ENCODE data around the gene CTNNBIP1.
"Not testable (repeated sequence)": the region's sequence is repeated elsewhere in the genome, so short reads cannot be mapped to it uniquely, and the experiment has no call there.

CTNNBIP1 gene

GRCh38 chr1:9833632-9834031 lies 76.4 kb downstream of the CTNNBIP1 start:
- no peak for DNase-seq (ENCODE audit: low read depth in 2 of 2)

- DNase-seq (ENCODE audit: low read depth in 2 of 2) = no peak
These were observed 82.4 kb downstream of the CTNNBIP1 start for GRCh38 chr1:9827558-9828185.

GRCh38 chr1:9826616-9827015 lies 83.5 kb downstream of the CTNNBIP1 start:
- no peak for DNase-seq (ENCODE audit: low read depth in 2 of 2)

GRCh38 chr1:9826087-9826486 lies 84.0 kb downstream of the CTNNBIP1 start:
- DNase-seq (ENCODE audit: low read depth in 2 of 2) = no peak

- DNase-seq (ENCODE audit: low read depth in 2 of 2) = peak in 1 of 2 donors; percentile 28
These were observed 84.7 kb downstream of the CTNNBIP1 start for GRCh38 chr1:9825093-9826074.

- no peak for DNase-seq (ENCODE audit: low read depth in 2 of 2)
These were observed 85.4 kb downstream of the CTNNBIP1 start for GRCh38 chr1:9824702-9825089.

- DNase-seq (ENCODE audit: low read depth in 2 of 2) = peak; percentile 74 to 87
These were observed 85.9 kb downstream of the CTNNBIP1 start, which contains the start of gene CLSTN1 for GRCh38 chr1:9823943-9824701. Gene CLSTN1, minus strand, starts transcription at chr1:9823965. Its CDS starts 232 bp downstream, at chr1:9823733.

- no peak for DNase-seq (ENCODE audit: low read depth in 2 of 2)
These were observed 86.5 kb downstream of the CTNNBIP1 start for GRCh38 chr1:9823693-9823942.

- no peak for DNase-seq (ENCODE audit: low read depth in 2 of 2)
These were observed 87.0 kb downstream of the CTNNBIP1 start for GRCh38 chr1:9822897-9823692.

GRCh38 chr1:9822490-9822889 lies 87.6 kb downstream of the CTNNBIP1 start:
- no peak for DNase-seq (ENCODE audit: low read depth in 2 of 2)

- DNase-seq (ENCODE audit: low read depth in 2 of 2) = no peak
These were observed 88.4 kb downstream of the CTNNBIP1 start for GRCh38 chr1:9821710-9822109.

GRCh38 chr1:9820521-9820920 lies 89.5 kb downstream of the CTNNBIP1 start:
- no peak for DNase-seq (ENCODE audit: low read depth in 2 of 2)

- DNase-seq (ENCODE audit: low read depth in 2 of 2) = no peak
These were observed 92.3 kb downstream of the CTNNBIP1 start for GRCh38 chr1:9817734-9818133.

GRCh38 chr1:9816199-9816598 lies 93.9 kb downstream of the CTNNBIP1 start:
- DNase-seq (ENCODE audit: low read depth in 2 of 2) = no peak

- DNase-seq (ENCODE audit: low read depth in 2 of 2) = no peak
These were observed 94.9 kb downstream of the CTNNBIP1 start for GRCh38 chr1:9815150-9815549.

- DNase-seq (ENCODE audit: low read depth in 2 of 2) = no peak
These were observed 95.5 kb downstream of the CTNNBIP1 start for GRCh38 chr1:9814619-9815018.

GRCh38 chr1:9811239-9811966 lies 98.7 kb downstream of the CTNNBIP1 start:
- no peak for DNase-seq (ENCODE audit: low read depth in 2 of 2)

- no peak for DNase-seq (ENCODE audit: low read depth in 2 of 2)
These were observed 101.0 kb downstream of the CTNNBIP1 start for GRCh38 chr1:9809100-9809510.

- no peak for DNase-seq (ENCODE audit: low read depth in 2 of 2)
These were observed 101.6 kb downstream of the CTNNBIP1 start for GRCh38 chr1:9808459-9808858.

- no peak for DNase-seq (ENCODE audit: low read depth in 2 of 2)
These were observed 102.5 kb downstream of the CTNNBIP1 start for GRCh38 chr1:9807541-9807940.

- not testable (repeated sequence) for DNase-seq (ENCODE audit: low read depth in 2 of 2)
These were observed 104.1 kb downstream of the CTNNBIP1 start for GRCh38 chr1:9805972-9806371.
